Coronary artery (tissue), 2 donors: ENCODE results near the gene KCNT2.
"Not testable (repeated sequence)": the region's sequence is repeated elsewhere in the genome, so short reads cannot be mapped to it uniquely, and the experiment has no call there.

Source experiments
- DNase-seq: peaks from one replicate; pipeline ENCODE4 v3.0.0-alpha.2; 2017; ENCODE audit warnings: low spot score
- H3K27ac ChIP-seq, 2 donors: fragments of 200-600 bp; sonication (generic); one replicate each; pipeline ENCODE4 v1.5.1; 2016 to 2019
- H3K4me3 ChIP-seq: fragments of 200-600 bp; sonication (generic); 2 replicates; pipeline ENCODE4 v1.5.1; 2016; ENCODE audit warnings: mild to moderate bottlenecking, moderate library complexity
- TF ChIP-seq, protein P1 (sequence below): fragments of 200-600 bp; sonication (generic); IDR thresholded peaks from one replicate; pipeline ENCODE4 v1.5.1; 2019; ENCODE audit warnings: antibody characterized with exemption

Gene KCNT2

DNA sequence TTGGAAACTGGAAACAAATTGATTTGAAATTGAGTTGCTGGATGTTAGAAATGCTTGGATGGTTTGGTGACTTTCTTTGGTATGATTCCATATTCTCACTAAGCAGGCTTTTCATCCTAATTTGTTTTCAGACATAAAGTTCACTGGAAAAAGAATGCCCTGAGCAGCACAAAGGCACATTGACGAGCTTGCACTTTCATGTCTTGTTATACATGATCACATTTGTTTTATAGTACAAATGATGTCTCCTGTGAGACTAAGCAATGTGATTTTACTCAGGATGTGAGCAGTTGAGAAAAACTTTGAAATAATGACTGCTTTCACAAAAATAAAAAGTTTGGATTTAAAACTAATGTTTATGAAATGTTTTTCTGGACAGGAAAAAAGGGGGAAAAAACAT is 63.6 kb downstream of the KCNT2 start:
- Histone ChIP-seq H3K4me3 (no peak overlapping the region), H3K27ac (no peak overlapping the region)
- DNase-seq = no peak
- TF ChIP-seq, protein P1, sequence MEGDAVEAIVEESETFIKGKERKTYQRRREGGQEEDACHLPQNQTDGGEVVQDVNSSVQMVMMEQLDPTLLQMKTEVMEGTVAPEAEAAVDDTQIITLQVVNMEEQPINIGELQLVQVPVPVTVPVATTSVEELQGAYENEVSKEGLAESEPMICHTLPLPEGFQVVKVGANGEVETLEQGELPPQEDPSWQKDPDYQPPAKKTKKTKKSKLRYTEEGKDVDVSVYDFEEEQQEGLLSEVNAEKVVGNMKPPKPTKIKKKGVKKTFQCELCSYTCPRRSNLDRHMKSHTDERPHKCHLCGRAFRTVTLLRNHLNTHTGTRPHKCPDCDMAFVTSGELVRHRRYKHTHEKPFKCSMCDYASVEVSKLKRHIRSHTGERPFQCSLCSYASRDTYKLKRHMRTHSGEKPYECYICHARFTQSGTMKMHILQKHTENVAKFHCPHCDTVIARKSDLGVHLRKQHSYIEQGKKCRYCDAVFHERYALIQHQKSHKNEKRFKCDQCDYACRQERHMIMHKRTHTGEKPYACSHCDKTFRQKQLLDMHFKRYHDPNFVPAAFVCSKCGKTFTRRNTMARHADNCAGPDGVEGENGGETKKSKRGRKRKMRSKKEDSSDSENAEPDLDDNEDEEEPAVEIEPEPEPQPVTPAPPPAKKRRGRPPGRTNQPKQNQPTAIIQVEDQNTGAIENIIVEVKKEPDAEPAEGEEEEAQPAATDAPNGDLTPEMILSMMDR = no peak

DNA sequence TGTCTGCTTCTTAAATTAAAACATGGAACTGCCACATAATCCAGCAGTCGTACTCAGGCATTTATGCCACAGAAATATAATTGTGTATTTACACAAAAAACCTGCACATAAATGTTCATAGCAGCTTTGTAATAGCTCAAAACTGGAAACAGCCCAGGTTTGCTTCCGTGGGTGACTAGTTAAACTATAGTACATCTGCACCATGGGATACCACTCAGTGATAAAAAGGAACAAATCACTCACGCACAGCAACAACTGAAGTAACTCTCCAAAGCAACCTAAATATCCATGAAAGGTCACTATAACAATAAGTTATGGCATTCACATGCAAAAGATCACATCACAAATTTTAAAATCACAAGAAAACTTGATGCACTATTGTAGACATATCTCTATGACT is 64.4 kb downstream of the KCNT2 start:
- TF ChIP-seq, protein P1 = no peak
- Histone ChIP-seq H3K27ac (no peak overlapping the region), H3K4me3 (no peak overlapping the region)
- no peak for DNase-seq

DNA sequence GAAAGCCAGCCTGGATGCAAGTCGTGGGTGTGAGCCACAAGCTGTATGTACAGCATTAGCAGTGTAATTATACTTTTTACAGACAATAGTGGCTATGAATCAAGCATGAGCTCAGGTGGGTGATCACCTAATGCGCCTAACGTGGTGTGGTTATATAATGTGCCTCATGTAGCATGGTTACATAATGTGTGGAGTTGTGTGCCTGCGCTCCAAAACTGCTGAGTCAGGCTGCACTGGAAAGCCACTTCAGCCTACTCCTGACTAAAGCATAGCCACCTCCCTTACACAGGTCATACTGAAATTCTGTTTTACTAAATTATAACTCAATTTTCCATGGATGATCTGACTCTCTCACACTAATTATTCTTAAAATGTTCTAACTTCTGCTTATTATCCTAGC is 69.8 kb downstream of the KCNT2 start:
- no peak for DNase-seq
- H3K27ac ChIP-seq = no peak overlapping the region
- no peak overlapping the region for H3K4me3 ChIP-seq
- TF ChIP-seq, protein P1 = no peak

DNA sequence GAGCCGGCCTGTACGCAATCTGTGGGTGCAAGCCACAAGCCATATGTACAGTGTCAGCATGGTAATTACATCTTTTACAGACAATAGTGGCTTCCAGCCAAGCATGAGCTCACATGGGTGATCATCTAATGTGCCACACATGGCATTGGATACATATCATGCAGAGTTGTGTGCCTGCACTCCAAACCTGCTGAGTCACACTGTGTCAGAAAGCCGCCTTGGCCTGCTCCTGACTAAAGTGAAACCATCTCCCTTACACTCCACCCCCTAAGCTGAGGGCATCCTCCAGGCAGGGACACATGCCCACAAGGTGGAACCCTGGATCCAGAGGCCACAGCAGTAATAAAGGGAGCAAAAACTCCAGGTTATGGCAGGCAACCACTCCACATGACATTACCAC is 72.5 kb downstream of the KCNT2 start:
- TF ChIP-seq, protein P1 = no peak
- no peak overlapping the region for H3K4me3 ChIP-seq
- peak overlapping the region in 1 of 2 donors; percentile 5 for H3K27ac ChIP-seq
- no peak for DNase-seq

DNA sequence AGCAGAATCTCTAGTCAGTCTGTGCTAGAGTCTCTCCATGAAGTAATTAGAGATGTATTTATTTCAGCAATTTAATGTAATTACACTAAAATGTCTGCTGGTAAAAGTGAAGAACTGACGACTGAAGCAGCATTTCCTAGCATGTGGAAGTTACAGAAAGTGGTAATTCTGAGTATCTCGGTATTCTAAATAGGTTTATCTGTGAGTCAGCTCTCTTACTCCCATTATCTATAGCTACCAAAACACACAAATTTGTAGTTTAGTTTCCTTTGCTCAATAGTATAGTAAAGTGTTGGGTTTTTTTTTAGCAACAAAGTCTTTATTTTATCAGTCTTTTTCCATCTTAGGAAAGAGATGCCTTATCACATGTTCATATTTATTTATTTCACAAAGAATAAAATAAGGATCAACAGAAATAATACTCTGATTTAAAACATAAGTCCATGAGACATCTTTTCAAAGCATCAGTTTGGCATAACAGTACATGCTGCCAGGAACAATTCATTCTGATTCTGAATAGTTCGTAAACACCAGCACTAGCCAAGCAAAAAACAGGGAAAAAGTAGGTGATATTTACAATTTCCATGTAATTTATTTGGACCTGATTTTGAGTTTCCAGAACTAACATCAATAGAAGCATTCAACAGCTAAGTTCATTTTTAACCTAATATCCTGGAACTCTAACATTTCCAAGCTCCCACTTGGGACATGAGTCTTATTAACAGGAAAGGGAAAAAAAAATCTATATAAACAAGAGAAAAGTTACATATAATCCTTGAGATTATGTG is 76.3 kb downstream of the KCNT2 start:
- TF ChIP-seq, protein P1 = no peak
- Histone ChIP-seq H3K4me3 (peak overlapping the region; percentile 13), H3K27ac (peak overlapping the region; percentile 28 to 71)
- DNase-seq = no peak

DNA sequence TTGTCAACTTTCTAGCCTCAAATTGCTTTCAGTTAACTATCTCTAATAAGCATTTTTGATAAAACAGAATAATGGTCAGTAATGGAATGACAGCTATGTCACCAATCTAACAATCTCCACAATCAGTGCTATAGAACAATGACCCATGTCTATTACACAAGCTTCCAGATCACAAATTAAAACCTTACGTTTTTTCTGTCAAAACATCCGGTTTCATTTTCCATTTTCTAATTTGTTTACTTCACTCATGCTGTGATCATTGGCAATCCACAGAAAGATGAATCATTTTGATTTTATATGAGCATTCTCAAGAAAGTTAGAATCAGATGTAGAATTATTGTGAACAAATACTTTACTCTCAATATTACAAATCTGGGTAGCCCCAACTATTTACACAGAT is 80.3 kb downstream of the KCNT2 start:
- no peak overlapping the region for H3K4me3 ChIP-seq
- TF ChIP-seq, protein P1 = no peak
- no peak for DNase-seq
- no peak overlapping the region for H3K27ac ChIP-seq

DNA sequence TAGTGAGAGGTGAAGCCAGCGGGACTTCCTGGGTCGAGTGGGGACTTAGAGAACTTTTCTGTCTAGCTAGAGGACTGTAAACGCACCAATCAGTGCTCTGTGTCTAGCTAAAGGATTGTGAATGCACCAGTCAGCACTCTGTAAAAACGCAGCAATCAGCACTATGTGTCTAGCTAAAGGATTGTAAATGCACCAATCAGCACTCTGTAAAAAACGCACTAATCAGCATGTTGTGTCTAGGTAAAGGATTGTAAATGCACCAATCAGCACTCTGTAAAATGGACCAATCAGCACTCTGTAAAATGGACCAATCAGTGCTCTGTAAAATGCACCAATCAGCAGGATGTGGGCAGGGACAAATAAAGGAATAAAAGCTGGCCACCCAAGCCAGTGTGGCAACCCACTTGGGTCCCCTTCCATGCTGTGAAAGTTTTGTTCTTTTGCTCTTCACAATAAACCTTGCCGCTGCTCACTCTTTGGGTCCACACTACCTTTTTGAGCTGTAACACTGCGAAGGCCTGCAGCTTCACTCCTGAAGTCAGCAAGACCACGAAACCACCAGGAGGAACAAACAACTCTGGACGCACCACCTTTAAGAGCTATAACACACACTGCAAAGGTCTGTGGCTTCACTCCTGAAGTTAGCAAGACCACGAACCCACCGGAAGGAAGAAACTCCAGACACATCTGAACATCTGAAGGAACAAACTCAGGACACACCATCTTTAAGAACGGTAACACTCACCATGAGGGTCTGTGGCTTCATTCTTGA is 85.5 kb downstream of the KCNT2 start:
- not testable (repeated sequence) for H3K27ac ChIP-seq, H3K4me3 ChIP-seq, DNase-seq
